Parathyroid adenoma (tissue), 2 donors: ENCODE results near the gene ZNF214.

Experiments used
- H2AFZ ChIP-seq: fragments of 300-600 bp; sonication (generic); one replicate; pipeline ENCODE4 v1.7.0; 2017; ENCODE audit warnings: antibody characterized with exemption, mild to moderate bottlenecking
- H3K27ac ChIP-seq: fragments of 300-600 bp; sonication (generic); one replicate; pipeline ENCODE4 v1.7.0; 2017
- H3K27me3 ChIP-seq: fragments of 300-600 bp; sonication (generic); one replicate; pipeline ENCODE4 v1.7.0; 2017; ENCODE audit warnings: low read length; ENCODE audit not compliant: control insufficient read depth, insufficient read depth
- H3K36me3 ChIP-seq: fragments of 300-600 bp; sonication (generic); one replicate; pipeline ENCODE4 v1.7.0; 2017; ENCODE audit warnings: low read length; ENCODE audit not compliant: control insufficient read depth, insufficient read depth
- H3K4me1 ChIP-seq: fragments of 300-600 bp; sonication (generic); one replicate; pipeline ENCODE4 v1.7.0; 2017; ENCODE audit warnings: control low read depth
- H3K4me2 ChIP-seq: fragments of 300-600 bp; sonication (generic); one replicate; pipeline ENCODE4 v1.7.0; 2017; ENCODE audit warnings: low read length
- H3K4me3 ChIP-seq: fragments of 300-600 bp; sonication (generic); one replicate; pipeline ENCODE4 v1.7.0; 2017; ENCODE audit warnings: low read depth, low read length
- H3K79me2 ChIP-seq: fragments of 300-600 bp; sonication (generic); one replicate; pipeline ENCODE4 v1.7.0; 2017; ENCODE audit warnings: control low read depth
- H3K9ac ChIP-seq: fragments of 300-600 bp; sonication (generic); one replicate; pipeline ENCODE4 v1.7.0; 2017; ENCODE audit warnings: mild to moderate bottlenecking
- H3K9me3 ChIP-seq: fragments of 300-600 bp; sonication (generic); one replicate; pipeline ENCODE4 v1.7.0; 2017; ENCODE audit warnings: low read length; ENCODE audit not compliant: control insufficient read depth
- CTCF ChIP-seq: fragments of 300-600 bp; sonication (generic); IDR thresholded peaks from one replicate; pipeline ENCODE4 v1.7.0; 2017; ENCODE audit warnings: antibody characterized with exemption, mild to moderate bottlenecking
- donor health status: primary hyperparathyroidism.

Gene ZNF214

GRCh38 chr11:7020183-7020917 is at the start of gene ZNF214, which contains the start of gene NLRP14:
Gene ZNF214, minus strand, starts transcription at chr11:7020346. Its CDS starts 17,511 bp downstream, at chr11:7002835.
Gene NLRP14, plus strand, starts transcription at chr11:7020479. Its CDS starts 18,108 bp downstream, at chr11:7038587.
- Histone ChIP-seq H3K36me3 (no peaks in the 10 kb centered on the region), H3K9me3 (no peaks in the 10 kb centered on the region), H3K27ac (peak within 1 kb of the TSS; percentile 67), H2AFZ (peak within 1 kb of the TSS; percentile 96), H3K9ac (no peak within 1 kb of the TSS), H3K4me1 (peaks cover 2% of the 10 kb centered on the region), H3K27me3 (no peaks in the 10 kb centered on the region), H3K4me3 (peak within 1 kb of the TSS; percentile 90), H3K4me2 (peak within 1 kb of the TSS; percentile 89), H3K79me2 (no peaks in the 10 kb centered on the region)
- no peak for TF ChIP-seq CTCF

GRCh38 chr11:7062534-7062933 is 42.4 kb upstream of the ZNF214 start:
- H3K9ac ChIP-seq = no peak overlapping the region
- no peaks in the 10 kb centered on the region for H3K9me3 ChIP-seq
- H3K27ac ChIP-seq = no peak overlapping the region
- H3K36me3 ChIP-seq = no peaks in the 10 kb centered on the region
- H3K27me3 ChIP-seq = no peaks in the 10 kb centered on the region
- no peaks in the 10 kb centered on the region for H3K4me1 ChIP-seq
- no peak overlapping the region for H3K4me3 ChIP-seq
- TF ChIP-seq CTCF = no peak
- no peaks in the 10 kb centered on the region for H3K79me2 ChIP-seq
- H2AFZ ChIP-seq = no peak overlapping the region
- no peak overlapping the region for H3K4me2 ChIP-seq

GRCh38 chr11:7060868-7061267 is 40.7 kb upstream of the ZNF214 start:
- H3K79me2 ChIP-seq = no peaks in the 10 kb centered on the region
- H3K4me2 ChIP-seq = no peak overlapping the region
- no peak overlapping the region for H3K4me3 ChIP-seq
- no peak overlapping the region for H2AFZ ChIP-seq
- no peaks in the 10 kb centered on the region for H3K4me1 ChIP-seq
- H3K36me3 ChIP-seq = no peaks in the 10 kb centered on the region
- H3K27ac ChIP-seq = no peak overlapping the region
- no peaks in the 10 kb centered on the region for H3K9me3 ChIP-seq
- TF ChIP-seq CTCF = no peak
- H3K9ac ChIP-seq = no peak overlapping the region
- no peaks in the 10 kb centered on the region for H3K27me3 ChIP-seq

- Histone ChIP-seq H3K4me1 (no peaks in the 10 kb centered on the region), H3K27ac (no peak overlapping the region), H3K4me2 (no peak overlapping the region), H3K9ac (no peak overlapping the region), H3K36me3 (no peaks in the 10 kb centered on the region), H2AFZ (no peak overlapping the region), H3K27me3 (no peaks in the 10 kb centered on the region), H3K79me2 (no peaks in the 10 kb centered on the region), H3K9me3 (no peaks in the 10 kb centered on the region), H3K4me3 (no peak overlapping the region)
- TF ChIP-seq CTCF = no peak
Measured at GRCh38 chr11:7057641-7058040, 37.5 kb upstream of the ZNF214 start.
